ENCODE data around the gene HSF4.

DNA sequence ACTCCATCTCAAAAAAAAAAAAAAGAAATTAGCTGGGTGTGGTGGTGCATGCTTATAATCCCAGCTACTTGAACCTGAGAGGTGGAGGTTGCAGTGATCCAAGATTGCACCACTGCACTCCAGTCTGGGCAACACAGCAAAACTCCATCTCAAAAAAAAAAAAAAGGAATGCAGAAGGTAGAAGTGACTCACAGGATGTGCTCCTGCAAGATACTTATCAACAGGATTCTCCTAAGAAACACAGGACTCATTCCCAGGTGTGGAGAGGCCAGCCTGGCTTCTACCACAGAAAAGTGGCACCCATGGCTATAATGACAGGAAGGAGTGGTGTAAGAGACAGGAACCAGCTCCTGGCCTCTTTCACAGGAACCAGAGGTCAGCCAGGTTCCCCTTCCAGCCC lies 48.2 kb downstream of the HSF4 start:
- TF ChIP-seq, protein P1, sequence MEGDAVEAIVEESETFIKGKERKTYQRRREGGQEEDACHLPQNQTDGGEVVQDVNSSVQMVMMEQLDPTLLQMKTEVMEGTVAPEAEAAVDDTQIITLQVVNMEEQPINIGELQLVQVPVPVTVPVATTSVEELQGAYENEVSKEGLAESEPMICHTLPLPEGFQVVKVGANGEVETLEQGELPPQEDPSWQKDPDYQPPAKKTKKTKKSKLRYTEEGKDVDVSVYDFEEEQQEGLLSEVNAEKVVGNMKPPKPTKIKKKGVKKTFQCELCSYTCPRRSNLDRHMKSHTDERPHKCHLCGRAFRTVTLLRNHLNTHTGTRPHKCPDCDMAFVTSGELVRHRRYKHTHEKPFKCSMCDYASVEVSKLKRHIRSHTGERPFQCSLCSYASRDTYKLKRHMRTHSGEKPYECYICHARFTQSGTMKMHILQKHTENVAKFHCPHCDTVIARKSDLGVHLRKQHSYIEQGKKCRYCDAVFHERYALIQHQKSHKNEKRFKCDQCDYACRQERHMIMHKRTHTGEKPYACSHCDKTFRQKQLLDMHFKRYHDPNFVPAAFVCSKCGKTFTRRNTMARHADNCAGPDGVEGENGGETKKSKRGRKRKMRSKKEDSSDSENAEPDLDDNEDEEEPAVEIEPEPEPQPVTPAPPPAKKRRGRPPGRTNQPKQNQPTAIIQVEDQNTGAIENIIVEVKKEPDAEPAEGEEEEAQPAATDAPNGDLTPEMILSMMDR (IDR thresholded peaks at IDR 0.05), result no peak
- no peak for TF ChIP-seq POLR2A (IDR thresholded peaks at IDR 0.05)
